AG09319 (cell line): ENCODE results near the gene PTPRM.

Source experiments
- DNase-seq: peaks from one replicate; pipeline ENCODE4 v3.0.0-alpha.2; 2010; ENCODE audit warnings: low read depth; ENCODE audit errors: extremely low read depth
- TF ChIP-seq, protein P1 (sequence below): IDR thresholded peaks from 2 replicates; pipeline ENCODE4 v1.5.1; 2011; ENCODE audit warnings: low read depth, mild to moderate bottlenecking, inconsistent platforms, low read length, moderate library complexity

Gene PTPRM

GRCh38 chr18:7682321-7682720 lies 115.2 kb downstream of the PTPRM start:
- TF ChIP-seq, protein P1, sequence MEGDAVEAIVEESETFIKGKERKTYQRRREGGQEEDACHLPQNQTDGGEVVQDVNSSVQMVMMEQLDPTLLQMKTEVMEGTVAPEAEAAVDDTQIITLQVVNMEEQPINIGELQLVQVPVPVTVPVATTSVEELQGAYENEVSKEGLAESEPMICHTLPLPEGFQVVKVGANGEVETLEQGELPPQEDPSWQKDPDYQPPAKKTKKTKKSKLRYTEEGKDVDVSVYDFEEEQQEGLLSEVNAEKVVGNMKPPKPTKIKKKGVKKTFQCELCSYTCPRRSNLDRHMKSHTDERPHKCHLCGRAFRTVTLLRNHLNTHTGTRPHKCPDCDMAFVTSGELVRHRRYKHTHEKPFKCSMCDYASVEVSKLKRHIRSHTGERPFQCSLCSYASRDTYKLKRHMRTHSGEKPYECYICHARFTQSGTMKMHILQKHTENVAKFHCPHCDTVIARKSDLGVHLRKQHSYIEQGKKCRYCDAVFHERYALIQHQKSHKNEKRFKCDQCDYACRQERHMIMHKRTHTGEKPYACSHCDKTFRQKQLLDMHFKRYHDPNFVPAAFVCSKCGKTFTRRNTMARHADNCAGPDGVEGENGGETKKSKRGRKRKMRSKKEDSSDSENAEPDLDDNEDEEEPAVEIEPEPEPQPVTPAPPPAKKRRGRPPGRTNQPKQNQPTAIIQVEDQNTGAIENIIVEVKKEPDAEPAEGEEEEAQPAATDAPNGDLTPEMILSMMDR: no peak

GRCh38 chr18:7683753-7684152 lies 116.6 kb downstream of the PTPRM start:
- TF ChIP-seq, protein P1: no peak
- no peak for DNase-seq

More at GRCh38 chr18:7682321-7682720, 115.2 kb downstream of the PTPRM start:
- DNase-seq: no peak

- no peak for DNase-seq
- TF ChIP-seq, protein P1: no peak
Measured at GRCh38 chr18:7684357-7684756, 117.2 kb downstream of the PTPRM start.

- no peak for DNase-seq
- TF ChIP-seq, protein P1: no peak
Measured at GRCh38 chr18:7684966-7685365, 117.8 kb downstream of the PTPRM start.

DNA sequence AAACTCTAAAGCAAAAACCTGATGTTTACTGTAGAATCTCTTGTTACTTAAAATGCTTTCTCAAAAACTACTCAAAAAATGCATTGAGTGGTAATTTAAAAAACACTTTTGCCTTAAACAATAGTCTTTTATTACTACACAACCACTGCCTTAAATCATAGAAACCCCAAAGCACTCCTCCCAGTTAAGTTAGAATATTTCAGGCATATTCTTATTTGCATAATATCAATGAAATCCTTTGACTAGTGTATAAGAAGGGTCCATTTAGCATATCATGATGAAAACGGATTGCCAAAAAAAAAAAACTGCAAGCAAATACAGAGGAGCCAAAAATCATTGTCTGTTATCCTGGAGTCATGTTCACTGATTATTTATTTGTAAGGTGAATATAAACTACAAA lies 119.2 kb downstream of the PTPRM start:
- DNase-seq: no peak
- TF ChIP-seq, protein P1: no peak

- DNase-seq: no peak
- TF ChIP-seq, protein P1: no peak
Measured at GRCh38 chr18:7688580-7688979, 121.5 kb downstream of the PTPRM start.

DNA sequence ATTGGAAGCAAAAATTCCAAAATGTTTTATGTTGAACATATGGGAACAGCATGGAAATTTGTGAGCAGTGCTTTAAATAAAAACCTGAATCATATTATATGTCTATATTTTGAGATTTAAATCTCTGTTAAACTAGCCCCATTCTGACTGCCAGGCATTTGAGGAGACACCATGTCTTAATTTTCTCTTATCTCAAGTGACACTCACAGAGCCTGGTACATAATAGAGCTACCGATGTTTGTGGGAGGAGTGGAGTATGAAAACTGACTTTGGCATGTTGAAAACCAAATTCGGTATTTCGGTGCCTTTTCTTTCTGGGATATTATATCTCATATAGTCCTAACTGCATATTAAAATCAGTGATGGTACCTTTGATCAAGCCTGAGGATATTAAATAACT lies 124.1 kb downstream of the PTPRM start:
- TF ChIP-seq, protein P1: no peak
- no peak for DNase-seq
